ENCODE results near the gene JAM3. TPM values are rescaled to one million over a fixed set of nuclear protein-coding genes. Genes with fewer than 3 reads are reported as not detected.

JAM3 gene
- total RNA-seq, 2 experiments from 2014 or later, result 13.5 to 15.3 TPM

- H3K4me1 Mint-ChIP-seq (ENCODE audit: low read depth), result peaks cover 76% of the 10 kb centered on the region
- Histone ChIP-seq H3K4me3 (ENCODE audit: low read length) (no peak overlapping the region), H3K36me3 (ENCODE audit: insufficient read depth, low read length) (no peaks in the 10 kb centered on the region), H3K27me3 (ENCODE audit: control insufficient read depth in 1 of 2, insufficient read depth in 2 of 2, low read length in 2 of 2) (no peaks in the 10 kb centered on the region), H3K4me1 (ENCODE audit: insufficient read depth, low read length) (peaks cover 60% of the 10 kb centered on the region), H3K27ac (ENCODE audit: low read depth in 1 of 2, low read length in 2 of 2) (no peak overlapping the region), H3K9me3 (ENCODE audit: control insufficient read depth in 1 of 2, insufficient read depth in 1 of 2, low read length in 2 of 2) (peaks cover 0 to 5% of the 10 kb centered on the region in 2 experiments)
- H3K9me3 Mint-ChIP-seq, result no peaks in the 10 kb centered on the region
- H3K4me3 Mint-ChIP-seq, result no peak overlapping the region
- ChIA-PET CTCF (interaction anchor here (1.7 kb wide), 1 partner anchor 105 kb away, joined by 8 read pairs; no protein-coding TSS in a partner anchor), POLR2A (interaction anchor here (1.2 kb wide), 1 partner anchor 191 kb away, joined by 3 read pairs; the partner anchor contains the start of gene NCAPD3)
- peak in 4 of 14 experiments; percentile 19 to 56 (median 30) for DNase-seq
- ATAC-seq (ENCODE audit: poor library complexity), result no peak
- H3K36me3 Mint-ChIP-seq (ENCODE audit: low read depth), result no peaks in the 10 kb centered on the region
- no peak for TF ChIP-seq CTCF (IDR thresholded peaks at IDR 0.05)
- H3K27ac Mint-ChIP-seq, result no peak overlapping the region
- intact Hi-C loops (cut with DNase I, micrococcal nuclease), result loop anchor here in 1 of 2 experiments (5.0 kb wide), 1 partner anchor 65 kb away; no protein-coding TSS in a partner anchor
- H3K27me3 Mint-ChIP-seq, result no peaks in the 10 kb centered on the region
Measured at GRCh38 chr11:134032501-134033091, 36.3 kb upstream of the JAM3 start.

DNA sequence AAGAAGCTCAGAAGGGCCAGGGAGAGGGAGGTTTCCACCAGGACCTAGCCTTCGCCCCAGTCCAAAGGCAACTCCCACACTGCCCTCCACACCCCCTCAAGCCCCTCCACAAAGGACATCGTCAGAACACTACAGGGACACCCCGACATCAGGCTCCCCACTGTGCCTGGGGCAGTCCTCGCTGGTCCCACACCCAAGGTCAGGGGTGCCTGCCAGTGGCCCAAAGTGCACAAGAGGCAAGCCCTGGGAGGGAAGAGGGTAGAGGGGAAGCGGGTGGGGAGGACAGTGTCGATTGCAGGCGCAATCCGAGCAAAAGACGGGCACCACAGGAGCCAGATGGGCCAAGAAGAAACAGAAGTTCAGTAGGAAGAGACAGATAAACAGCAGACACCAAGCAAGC, 35.6 kb upstream of the JAM3 start:
- no peaks in the 10 kb centered on the region for H3K36me3 ChIP-seq (ENCODE audit: insufficient read depth, low read length)
- H3K4me1 ChIP-seq (ENCODE audit: insufficient read depth, low read length), result peaks cover 59% of the 10 kb centered on the region
- H3K27me3 ChIP-seq (ENCODE audit: control insufficient read depth in 1 of 2, insufficient read depth in 2 of 2, low read length in 2 of 2), result no peaks in the 10 kb centered on the region
- ATAC-seq (ENCODE audit: poor library complexity) (no peak), DNase-seq (no peak)
- H3K9me3 ChIP-seq (ENCODE audit: control insufficient read depth in 1 of 2, insufficient read depth in 1 of 2, low read length in 2 of 2), result peaks cover 0 to 5% of the 10 kb centered on the region in 2 experiments
- ChIA-PET POLR2A (interaction anchor here (0.6 to 1.4 kb wide), 2 partner anchors 35 to 76 kb away, joined by 3 to 5 read pairs; partner anchors contain the start of genes IGSF9B and JAM3), CTCF (interaction anchor here (1.3 to 1.7 kb wide), 2 partner anchors 17 to 106 kb away, joined by 6 to 8 read pairs; no protein-coding TSS in a partner anchor)
- H3K27ac ChIP-seq (ENCODE audit: low read depth in 1 of 2, low read length in 2 of 2), result no peak overlapping the region
- Mint-ChIP-seq H3K4me3 (peak overlapping the region; percentile 79), H3K27ac (peak overlapping the region; percentile 81), H3K27me3 (no peaks in the 10 kb centered on the region), H3K9me3 (no peaks in the 10 kb centered on the region), H3K4me1 (ENCODE audit: low read depth) (peaks cover 75% of the 10 kb centered on the region), H3K36me3 (ENCODE audit: low read depth) (no peaks in the 10 kb centered on the region)
- intact Hi-C loops (cut with DNase I, micrococcal nuclease), result loop anchor here in 1 of 2 experiments (5.0 kb wide), 1 partner anchor 66 kb away; no protein-coding TSS in a partner anchor
- no peak for TF ChIP-seq CTCF (IDR thresholded peaks at IDR 0.05)
- H3K4me3 ChIP-seq (ENCODE audit: low read length), result no peak overlapping the region

DNA sequence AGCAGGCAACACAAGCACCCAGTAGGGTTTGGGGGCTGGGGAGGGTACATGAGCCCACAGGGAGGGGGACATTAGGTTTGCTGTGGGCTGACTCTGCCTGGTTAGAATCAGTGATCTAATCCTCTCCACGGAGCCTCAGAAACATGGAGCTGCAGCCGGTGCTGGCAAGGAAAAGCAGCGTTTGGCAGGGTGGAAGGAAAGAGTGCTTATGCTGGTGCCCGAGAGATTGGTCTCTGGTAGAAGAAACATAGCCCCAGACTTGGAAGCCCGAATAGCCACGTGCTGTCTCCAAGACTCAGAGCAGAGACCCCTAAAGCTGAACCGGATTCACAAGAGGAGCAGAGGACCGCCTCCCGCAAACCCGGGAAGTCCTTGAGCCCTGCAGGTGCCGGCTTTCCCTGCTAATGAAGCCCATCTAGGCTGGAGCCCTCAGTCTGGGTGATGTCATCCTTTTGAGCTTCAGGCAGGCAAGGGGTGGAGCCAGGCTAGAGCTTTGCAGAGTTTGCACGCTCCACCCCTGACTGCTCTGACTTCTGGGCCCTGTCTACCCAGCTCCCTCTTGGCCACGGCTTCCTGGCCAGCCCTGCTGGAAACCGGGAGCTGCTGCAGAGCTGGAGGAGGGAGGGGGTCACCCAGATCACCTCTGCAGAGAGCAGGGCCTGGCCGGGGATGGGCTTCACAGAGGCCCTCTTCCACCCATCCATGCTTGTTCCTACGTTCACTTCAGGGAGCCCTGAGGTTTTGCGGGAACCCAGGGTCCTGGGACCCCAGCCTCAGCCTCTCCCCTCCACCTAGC, 35.0 kb upstream of the JAM3 start:
- H3K4me3 ChIP-seq (ENCODE audit: low read length), result peak overlapping the region; percentile 39
- H3K36me3 Mint-ChIP-seq (ENCODE audit: low read depth), result no peaks in the 10 kb centered on the region
- no peaks in the 10 kb centered on the region for H3K27me3 Mint-ChIP-seq
- H3K27ac ChIP-seq (ENCODE audit: low read depth in 1 of 2, low read length in 2 of 2), result no peak overlapping the region
- no peak for TF ChIP-seq CTCF (IDR thresholded peaks at IDR 0.05)
- peak overlapping the region; percentile 79 for H3K4me3 Mint-ChIP-seq
- H3K9me3 Mint-ChIP-seq, result no peaks in the 10 kb centered on the region
- ChIA-PET POLR2A (interaction anchor here (0.6 to 1.4 kb wide), 7 partner anchors 17 to 190 kb away, joined by 3 to 5 read pairs (median 3); partner anchors contain the start of genes IGSF9B, JAM3, NCAPD3 and VPS26B), CTCF (interaction anchor here (1.0 to 1.7 kb wide), 3 partner anchors 16 to 106 kb away, joined by 3 to 8 read pairs (median 6); no protein-coding TSS in a partner anchor)
- H3K4me1 ChIP-seq (ENCODE audit: insufficient read depth, low read length), result peaks cover 53% of the 10 kb centered on the region
- H3K27ac Mint-ChIP-seq, result peak overlapping the region; percentile 81
- no peaks in the 10 kb centered on the region for H3K27me3 ChIP-seq (ENCODE audit: control insufficient read depth in 1 of 2, insufficient read depth in 2 of 2, low read length in 2 of 2)
- peaks cover 0 to 5% of the 10 kb centered on the region in 2 experiments for H3K9me3 ChIP-seq (ENCODE audit: control insufficient read depth in 1 of 2, insufficient read depth in 1 of 2, low read length in 2 of 2)
- DNase-seq (peak; percentile 47 to 82 (median 62)), ATAC-seq (ENCODE audit: poor library complexity) (peak; percentile 81)
- no peaks in the 10 kb centered on the region for H3K36me3 ChIP-seq (ENCODE audit: insufficient read depth, low read length)
- peaks cover 71% of the 10 kb centered on the region for H3K4me1 Mint-ChIP-seq (ENCODE audit: low read depth)
- intact Hi-C loops (cut with DNase I, micrococcal nuclease), result loop anchor here in 1 of 2 experiments (5.0 kb wide), 1 partner anchor 67 kb away; no protein-coding TSS in a partner anchor
